ENCODE results near the gene SORCS2. TPM values are rescaled to one million over a fixed set of nuclear protein-coding genes. Genes with fewer than 3 reads are reported as not detected.

Gene SORCS2
- total and polyA plus RNA-seq, 2 of the 4 experiments (the other 2 are of a cell fraction): 0.36 to 0.62 TPM

- Histone ChIP-seq H4K8ac (ENCODE audit: low read depth in 2 of 2, low read length in 2 of 2) (no peak overlapping the region), H4K5ac (ENCODE audit: low read depth, low read length) (no peak overlapping the region), H3K4me1 (ENCODE audit: control insufficient read depth, insufficient read depth, low read length) (no peaks in the 10 kb centered on the region), H3K14ac (replicated peaks; ENCODE audit: low read depth, low read length) (no peak overlapping the region), H3K18ac (ENCODE audit: low read depth, low read length) (no peak overlapping the region), H3K79me1 (ENCODE audit: low read depth in 1 of 2, low read length in 2 of 2) (no peaks in the 10 kb centered on the region), H2BK120ac (ENCODE audit: low read depth, low read length) (no peak overlapping the region), H2AFZ (replicated peaks; ENCODE audit: low read length, poor library complexity) (no peak overlapping the region), H3K9me3 (ENCODE audit: control insufficient read depth, insufficient read depth, low read length) (peaks cover 5% of the 10 kb centered on the region; the same call in 1 of the 2 replicates), H3K4me3 (ENCODE audit: insufficient read depth, low read depth, low read length) (no peak overlapping the region), H3K27me3 (ENCODE audit: control insufficient read depth, insufficient read depth, low read length) (peaks cover 38% of the 10 kb centered on the region), H2AK5ac (ENCODE audit: low read depth, low read length) (no peak overlapping the region), H3K27ac (ENCODE audit: insufficient read depth, low read length) (no peak overlapping the region), H4K91ac (ENCODE audit: insufficient read depth, low read depth, low read length) (no peak overlapping the region), H3K9me1 (ENCODE audit: insufficient read depth, low read length) (no peaks in the 10 kb centered on the region), H3K4me2 (ENCODE audit: low read depth, low read length) (no peak overlapping the region), H4K20me1 (ENCODE audit: insufficient read depth, low read length) (no peaks in the 10 kb centered on the region), H2BK20ac (ENCODE audit: low read depth, low read length) (no peak overlapping the region), H3K9ac (ENCODE audit: low read depth, low read length) (no peak overlapping the region), H3K23ac (ENCODE audit: low read depth, low read length) (no peak overlapping the region), H3K4ac (ENCODE audit: low read depth, low read length) (no peak overlapping the region), H3K56ac (ENCODE audit: extremely low read depth, insufficient read depth, low read length) (no peak overlapping the region), H2BK5ac (ENCODE audit: low read depth, low read length, poor library complexity, severe bottlenecking) (no peak overlapping the region), H2AK9ac (replicated peaks; ENCODE audit: low read depth, low read length, poor library complexity) (no peak overlapping the region), H3K36me3 (ENCODE audit: control insufficient read depth, insufficient read depth, low read length) (no peaks in the 10 kb centered on the region), H2BK15ac (ENCODE audit: low read depth, low read length) (no peak overlapping the region)
- WGBS, 2 experiments (ENCODE audit: extremely low coverage in 2 of 2, insufficient read length in 1 of 2): 61% methylated on average over 4 of the region's 28 CpGs; no CpG with 5 or more reads in 1 of the 2 experiments
- in situ Hi-C loops (cut with MboI; ENCODE audit: low sequenced_read_pairs): no loop called here
- no peak for ATAC-seq (ENCODE audit: low read depth)
- dilution Hi-C loops (cut with HindIII; ENCODE audit: low sequenced_read_pairs, unreplicated experiment): no loop called here
- DNase-seq: no peak
- intact Hi-C loops (cut with micrococcal nuclease): no loop called here
- CTCF ChIA-PET: no interaction called here
- no TSS peak for BruUV-seq (replicated peaks)
- TF ChIP-seq RAD21 (IDR thresholded peaks at IDR 0.05; ENCODE audit: low read length) (no peak), RFX5 (IDR thresholded peaks at IDR 0.05; ENCODE audit: low read depth, low read length) (no peak), POLR2A (IDR thresholded peaks at IDR 0.05; ENCODE audit: low read depth, low read length) (no peak), NFE2L2 (IDR thresholded peaks at IDR 0.05; ENCODE audit: low read depth, low read length) (no peak), MAZ (IDR thresholded peaks at IDR 0.05; ENCODE audit: borderline replicate concordance, low read depth, low read length) (no peak), CEBPB (IDR thresholded peaks at IDR 0.05; ENCODE audit: low read depth, low read length) (no peak), ELK1 (IDR thresholded peaks at IDR 0.05; ENCODE audit: borderline replicate concordance, low read depth, low read length) (no peak), MXI1 (IDR thresholded peaks at IDR 0.05; ENCODE audit: borderline replicate concordance, low read depth, low read length) (no peak), MAFK (IDR thresholded peaks at IDR 0.05; ENCODE audit: low read depth, low read length) (no peak), RCOR1 (IDR thresholded peaks at IDR 0.05; ENCODE audit: insufficient replicate concordance, low read length) (no peak)
- TF ChIP-seq, protein P1, sequence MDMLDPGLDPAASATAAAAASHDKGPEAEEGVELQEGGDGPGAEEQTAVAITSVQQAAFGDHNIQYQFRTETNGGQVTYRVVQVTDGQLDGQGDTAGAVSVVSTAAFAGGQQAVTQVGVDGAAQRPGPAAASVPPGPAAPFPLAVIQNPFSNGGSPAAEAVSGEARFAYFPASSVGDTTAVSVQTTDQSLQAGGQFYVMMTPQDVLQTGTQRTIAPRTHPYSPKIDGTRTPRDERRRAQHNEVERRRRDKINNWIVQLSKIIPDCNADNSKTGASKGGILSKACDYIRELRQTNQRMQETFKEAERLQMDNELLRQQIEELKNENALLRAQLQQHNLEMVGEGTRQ (IDR thresholded peaks at IDR 0.05; ENCODE audit: low read depth, low read length): no peak
- TF ChIP-seq, protein P2, sequence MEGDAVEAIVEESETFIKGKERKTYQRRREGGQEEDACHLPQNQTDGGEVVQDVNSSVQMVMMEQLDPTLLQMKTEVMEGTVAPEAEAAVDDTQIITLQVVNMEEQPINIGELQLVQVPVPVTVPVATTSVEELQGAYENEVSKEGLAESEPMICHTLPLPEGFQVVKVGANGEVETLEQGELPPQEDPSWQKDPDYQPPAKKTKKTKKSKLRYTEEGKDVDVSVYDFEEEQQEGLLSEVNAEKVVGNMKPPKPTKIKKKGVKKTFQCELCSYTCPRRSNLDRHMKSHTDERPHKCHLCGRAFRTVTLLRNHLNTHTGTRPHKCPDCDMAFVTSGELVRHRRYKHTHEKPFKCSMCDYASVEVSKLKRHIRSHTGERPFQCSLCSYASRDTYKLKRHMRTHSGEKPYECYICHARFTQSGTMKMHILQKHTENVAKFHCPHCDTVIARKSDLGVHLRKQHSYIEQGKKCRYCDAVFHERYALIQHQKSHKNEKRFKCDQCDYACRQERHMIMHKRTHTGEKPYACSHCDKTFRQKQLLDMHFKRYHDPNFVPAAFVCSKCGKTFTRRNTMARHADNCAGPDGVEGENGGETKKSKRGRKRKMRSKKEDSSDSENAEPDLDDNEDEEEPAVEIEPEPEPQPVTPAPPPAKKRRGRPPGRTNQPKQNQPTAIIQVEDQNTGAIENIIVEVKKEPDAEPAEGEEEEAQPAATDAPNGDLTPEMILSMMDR (conservative IDR thresholded peaks at IDR 0.05; ENCODE audit: low read depth, low read length): no peak
- POLR2A ChIA-PET (ENCODE audit: unreplicated experiment): no interaction called here
These were observed 399.2 kb downstream of the SORCS2 start for GRCh38 chr4:7591409-7592053.
